Fibroblast of peridontal ligament (primary cell): Measurements from ENCODE around the gene SGCD.

Source experiments
- DNase-seq: peaks from one replicate; pipeline ENCODE4 v3.0.0-alpha.2; 2010; ENCODE audit errors: extremely low read depth

The SGCD gene

DNA sequence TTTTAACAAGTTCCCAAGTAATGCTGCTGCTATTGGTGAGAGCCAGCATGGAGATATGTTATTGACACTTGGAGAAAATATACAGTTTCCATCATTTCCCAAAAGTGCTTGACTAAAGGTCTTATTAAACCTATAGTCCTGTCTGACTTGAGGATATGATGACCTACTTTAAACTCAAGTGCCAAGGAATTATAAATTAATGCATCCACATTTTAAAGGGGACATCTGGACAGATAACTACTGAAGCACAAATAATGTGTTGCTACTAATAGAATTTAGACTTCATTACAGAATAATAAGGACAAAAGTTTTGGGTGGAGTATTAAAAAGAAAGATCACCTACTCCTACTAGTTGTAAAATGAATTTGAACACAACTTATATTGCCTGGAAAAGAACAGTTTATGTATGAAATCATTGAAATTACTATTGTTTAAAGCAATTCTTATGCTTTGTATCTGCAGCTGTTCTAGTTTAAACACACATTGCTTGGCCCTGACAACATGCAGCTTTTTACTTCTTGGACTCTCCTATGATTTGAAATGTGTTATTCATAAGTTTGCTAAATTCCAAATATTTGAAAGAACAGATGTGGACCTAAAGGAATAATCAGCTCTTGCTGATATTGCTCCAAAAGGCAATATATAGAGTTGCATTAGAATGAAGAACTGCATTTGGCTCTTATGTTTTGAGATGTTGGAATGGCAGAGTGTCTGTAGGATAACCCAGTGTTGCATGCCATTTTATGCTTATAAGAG is 73.4 kb downstream of the SGCD start:
- peak; percentile 73 for DNase-seq

DNA sequence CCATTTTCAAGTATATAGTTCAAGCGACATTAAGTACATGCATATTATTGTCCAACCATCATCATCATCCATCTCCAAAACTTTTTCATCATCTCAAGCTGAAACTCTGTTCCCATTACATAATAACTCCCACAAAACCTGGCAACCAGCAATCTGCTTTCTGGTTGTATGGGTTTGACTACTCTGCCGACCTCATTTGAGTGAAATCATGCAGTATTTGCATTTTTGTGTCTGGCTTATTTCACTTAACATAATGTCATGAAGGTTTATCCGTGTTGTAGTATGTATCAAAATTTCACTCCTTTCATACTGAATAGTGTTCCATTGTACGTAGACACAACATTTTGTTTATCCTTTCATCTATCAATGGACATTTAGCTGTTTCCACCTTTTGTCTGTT is 74.8 kb downstream of the SGCD start:
- no peak for DNase-seq

DNA sequence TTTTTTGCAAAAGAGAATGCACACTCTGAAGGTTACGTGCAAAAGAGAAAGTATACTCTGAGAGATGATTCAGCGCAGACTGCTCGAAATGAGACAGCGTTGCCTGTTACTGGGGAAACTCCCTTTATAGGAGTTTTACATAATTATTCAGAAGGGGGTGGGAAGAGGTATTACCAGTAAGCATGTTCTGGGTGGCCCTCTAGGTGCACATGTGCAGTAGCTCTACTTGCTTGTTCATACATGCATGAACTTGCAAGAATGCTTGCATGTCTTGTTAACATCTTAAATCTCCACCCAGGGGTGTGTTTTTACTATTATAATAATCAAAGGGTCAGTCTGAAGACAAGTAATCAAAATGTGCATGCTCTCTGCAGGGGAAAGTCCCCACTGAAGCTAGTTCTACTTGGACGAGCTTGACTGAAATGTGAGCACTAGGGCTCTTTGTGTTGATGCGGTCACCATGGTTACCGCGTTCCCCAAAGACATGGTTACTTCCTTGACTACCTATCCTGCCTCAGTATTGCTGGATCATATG is 75.5 kb downstream of the SGCD start:
- no peak for DNase-seq

DNA sequence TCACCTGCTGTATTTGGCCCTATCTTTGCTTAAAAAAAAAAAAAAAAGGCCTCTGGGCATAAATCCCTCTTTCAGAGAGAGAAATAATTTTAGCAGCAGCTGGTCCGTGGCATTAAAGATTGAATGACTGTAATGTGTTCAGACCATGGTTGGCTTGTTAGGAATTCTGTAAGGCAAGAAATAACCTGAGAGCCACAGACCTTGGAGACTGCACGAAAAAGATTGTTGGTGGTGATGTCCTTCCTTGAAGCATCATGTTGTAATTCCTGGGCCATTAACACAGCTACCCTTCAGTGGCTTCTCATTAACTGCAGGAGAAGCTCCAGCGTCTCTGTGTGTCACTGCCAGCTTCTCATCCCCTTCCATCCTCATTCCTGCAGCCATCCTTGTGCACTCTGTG is 79.0 kb downstream of the SGCD start:
- no peak for DNase-seq

DNA sequence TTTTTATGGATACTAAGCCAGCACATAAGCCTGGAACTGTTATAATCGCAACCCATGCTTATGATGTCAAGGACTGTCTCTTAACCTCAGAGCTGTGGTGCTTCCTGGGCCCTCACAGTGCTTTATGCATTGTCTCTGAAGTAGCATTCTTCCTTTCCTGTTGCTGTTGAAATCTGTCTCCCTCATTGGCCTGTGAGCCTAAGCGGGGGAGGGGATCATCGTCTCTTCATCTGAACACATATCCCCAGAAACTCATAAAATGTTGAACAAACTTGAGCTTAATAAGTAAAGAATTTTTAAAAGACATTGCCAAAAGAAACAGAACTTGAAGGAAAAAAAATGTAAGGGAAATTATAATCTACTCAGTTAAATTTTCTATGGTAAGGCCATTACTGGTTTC is 80.3 kb downstream of the SGCD start:
- no peak for DNase-seq

DNA sequence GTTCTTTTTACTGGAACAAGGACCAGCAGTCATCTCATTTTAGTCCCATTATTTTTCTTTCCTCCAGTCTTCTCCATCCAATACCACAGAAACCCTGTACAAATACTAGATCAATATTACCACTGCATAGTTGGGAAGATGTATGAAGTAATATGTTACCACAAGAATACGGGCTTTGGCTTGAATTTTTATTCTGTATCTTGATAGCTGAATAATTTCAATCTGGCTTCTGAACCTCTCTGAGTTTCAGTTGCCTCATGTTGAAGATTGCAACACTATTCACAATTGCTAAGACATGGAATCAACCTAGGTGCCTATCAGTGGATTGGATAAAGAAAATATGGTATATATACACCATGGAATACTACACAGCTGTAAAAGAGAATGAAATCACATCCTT is 82.9 kb downstream of the SGCD start:
- DNase-seq, result peak; percentile 51

DNA sequence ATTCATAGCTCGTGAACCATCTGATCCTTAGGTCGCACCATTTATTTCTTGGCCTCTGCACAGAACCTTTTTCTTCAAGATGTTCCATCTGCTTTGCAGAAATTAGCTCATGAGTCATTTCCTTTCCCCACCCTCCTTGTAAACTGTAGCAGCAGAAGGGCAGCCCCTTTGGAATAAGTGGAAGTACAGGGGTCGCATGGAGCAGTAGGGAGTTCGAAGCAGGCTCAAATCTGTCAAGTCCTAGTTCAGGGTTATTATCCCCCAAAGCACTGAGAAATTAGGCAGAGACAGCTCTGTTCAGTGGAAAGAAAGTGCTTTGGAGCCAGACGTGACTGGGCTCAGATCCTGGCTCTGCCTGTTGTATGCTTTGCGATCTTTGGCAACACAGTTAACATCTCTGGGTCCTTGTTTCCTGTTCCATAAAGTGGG is 84.2 kb downstream of the SGCD start:
- peak; percentile 84 for DNase-seq

DNA sequence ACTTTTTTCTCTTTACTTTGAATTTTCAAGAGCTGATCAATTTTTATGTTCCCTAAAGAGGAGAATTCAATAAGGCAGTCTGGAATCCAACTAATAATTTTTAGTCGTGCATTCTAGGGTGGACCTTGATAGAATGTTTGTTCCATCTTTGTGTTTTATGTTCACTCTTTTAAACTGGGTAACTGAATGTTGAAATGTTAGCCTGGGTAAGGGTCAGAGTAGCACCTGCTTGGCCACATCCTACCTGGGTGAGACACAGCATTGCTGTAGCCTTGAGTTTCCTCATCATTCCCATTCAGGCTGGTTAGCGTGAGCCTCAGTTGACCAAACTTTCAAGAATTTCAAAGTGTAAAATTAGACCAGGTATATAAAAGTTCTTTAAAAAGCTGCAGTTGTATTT is 85.0 kb downstream of the SGCD start:
- DNase-seq, result no peak

DNA sequence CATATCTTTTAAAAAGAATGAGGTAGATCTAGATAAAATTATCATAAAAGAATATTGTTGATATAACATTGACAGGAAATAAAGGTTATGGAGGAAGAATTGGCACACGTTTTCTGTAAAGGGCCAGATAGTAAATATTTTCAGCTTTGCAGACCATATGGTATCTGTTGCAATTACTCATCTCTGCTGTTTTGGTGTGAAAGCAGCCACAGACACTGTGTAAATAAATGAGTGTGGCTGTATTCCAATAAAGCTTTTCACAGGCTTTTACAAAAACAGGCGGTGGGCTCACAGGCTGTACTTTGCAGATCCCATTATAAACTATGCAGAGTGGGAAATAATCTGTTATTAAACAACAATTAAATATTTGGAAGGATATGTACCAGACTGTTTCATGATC is 87.4 kb downstream of the SGCD start:
- no peak for DNase-seq

DNA sequence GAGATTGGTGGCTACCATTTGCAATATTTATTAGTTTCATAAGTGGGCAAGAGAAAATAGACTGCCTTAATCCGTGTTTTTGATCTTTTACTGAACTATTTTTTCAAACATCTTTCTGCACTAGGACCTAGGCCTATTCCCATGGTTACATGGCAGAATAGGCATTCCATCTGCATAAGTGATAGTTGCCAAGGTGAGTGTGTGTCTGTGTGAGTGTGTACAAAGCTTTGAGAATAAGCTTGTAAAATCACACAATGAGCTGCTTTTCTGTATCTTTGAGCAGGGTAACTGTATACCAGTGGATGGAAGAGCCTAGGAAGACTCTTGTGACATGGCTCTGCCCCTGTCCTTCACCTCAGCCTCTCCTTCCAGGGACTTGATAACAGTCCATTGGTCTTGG is 92.7 kb downstream of the SGCD start:
- DNase-seq, result no peak

DNA sequence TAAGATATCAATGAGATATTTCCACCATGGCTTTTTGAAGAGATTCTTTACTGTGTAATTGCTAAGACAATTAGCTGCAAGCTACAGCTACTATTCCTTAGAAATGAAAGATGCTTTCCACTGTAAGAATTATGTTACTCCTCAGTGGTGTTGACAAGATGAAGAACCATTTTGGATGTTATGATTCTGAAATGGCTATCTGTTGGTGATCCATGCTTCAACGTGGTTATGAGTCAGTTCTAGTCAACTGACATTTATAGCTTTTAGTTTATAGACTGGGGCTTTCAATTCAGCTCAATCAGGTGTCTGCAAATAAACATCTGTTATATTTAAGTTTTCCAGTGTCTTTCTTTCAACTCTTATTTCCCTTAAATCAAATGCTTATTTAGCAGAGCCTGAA is 93.7 kb downstream of the SGCD start:
- DNase-seq, result no peak

DNA sequence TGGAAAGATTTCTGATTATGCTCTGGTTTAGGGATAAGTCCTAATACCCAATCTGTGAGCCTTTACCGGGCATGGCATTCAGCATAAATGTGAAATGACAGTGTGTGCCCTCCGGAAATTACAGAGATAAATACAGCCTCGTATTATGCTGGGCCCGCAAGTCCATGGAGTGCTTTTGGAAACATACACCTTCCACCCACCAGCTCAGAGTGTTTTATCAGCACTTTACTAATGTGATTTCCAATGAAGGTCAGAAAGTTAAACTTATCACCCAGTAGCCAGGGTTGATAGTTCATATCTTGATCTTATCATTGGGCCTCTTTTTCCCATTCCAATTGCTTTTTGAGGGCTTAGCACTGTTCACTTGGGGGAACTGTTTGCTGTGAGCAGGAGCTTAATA is 94.8 kb downstream of the SGCD start:
- no peak for DNase-seq

DNA sequence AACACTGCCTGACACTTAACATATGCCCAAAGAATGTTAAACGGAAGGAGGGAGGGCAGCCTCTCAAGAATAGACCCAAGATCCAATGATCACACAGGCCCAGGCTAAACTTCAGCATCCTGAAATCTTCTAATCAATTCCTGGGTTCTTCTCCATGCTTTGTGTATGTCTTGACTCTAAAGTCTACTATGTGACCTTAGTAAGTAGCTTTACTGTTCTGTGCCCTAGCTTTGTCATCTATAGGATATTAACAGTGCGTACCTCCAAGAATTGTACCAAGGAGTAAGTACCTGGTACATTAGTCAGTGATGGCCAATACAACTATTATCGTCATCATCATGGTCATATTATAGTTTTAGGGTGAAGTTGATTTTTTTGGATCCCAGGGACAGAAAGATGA is 96.6 kb downstream of the SGCD start:
- DNase-seq, result no peak

DNA sequence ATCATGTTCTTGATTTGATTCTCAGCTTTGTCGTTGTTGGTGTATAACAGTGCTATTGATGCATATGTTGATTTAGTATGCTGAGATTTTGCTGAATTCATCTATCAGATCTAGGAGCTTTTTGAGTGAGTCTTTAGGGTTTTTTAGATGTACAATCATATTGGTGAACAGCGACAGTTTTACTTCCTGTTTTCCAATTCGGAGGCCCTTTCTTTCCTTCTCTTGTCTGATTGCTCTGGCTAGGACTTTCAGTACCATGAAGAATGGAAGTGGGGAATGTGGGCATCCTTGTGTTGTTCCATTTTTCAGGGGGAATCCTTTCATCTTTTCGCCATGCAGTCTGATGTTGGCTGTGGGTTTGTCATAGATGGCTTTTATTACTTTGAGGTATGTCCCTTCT is 100.4 kb downstream of the SGCD start:
- DNase-seq, result no peak

DNA sequence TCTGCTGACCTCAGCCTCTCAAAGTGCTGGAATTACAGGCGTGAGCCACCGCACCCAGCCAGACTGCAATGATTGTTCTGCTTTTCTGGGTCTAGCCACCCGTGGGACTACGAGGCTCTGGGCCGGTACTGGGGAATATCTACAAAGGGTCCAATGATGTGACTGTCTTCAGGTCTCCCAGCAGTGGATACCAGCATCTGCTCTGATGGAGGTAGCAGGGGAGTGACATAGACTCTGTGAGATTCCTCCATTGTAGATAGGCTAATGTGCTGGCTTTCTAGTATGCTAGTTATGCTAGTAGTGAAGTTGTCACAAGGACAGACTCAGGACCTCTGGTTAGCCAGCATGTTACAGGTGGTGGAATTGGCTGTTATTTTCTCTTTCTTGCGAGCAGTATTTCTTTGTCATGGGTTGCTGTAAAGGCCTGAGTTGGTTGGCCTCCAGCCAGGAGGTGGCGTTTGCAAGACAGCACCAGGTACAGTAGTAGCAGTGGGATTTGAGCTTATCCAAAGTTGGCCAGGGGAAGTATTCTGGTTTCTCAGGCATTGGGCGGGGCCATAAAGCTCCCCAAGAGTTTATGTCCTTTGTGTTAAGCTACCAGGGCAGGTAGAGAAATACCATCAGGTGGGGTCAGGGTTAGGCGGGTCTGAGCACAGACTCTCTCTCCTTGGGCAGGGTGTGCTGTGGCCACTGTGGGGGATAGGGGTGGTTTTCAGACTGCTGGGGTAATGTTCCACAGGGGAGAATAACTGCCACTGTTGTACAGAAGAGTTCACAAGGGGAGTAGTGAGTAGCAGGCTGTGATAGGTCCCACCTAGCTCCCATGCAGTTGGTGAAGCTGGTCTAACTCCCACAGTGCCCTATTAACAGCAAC is 105.2 kb downstream of the SGCD start:
- DNase-seq, result no peak

DNA sequence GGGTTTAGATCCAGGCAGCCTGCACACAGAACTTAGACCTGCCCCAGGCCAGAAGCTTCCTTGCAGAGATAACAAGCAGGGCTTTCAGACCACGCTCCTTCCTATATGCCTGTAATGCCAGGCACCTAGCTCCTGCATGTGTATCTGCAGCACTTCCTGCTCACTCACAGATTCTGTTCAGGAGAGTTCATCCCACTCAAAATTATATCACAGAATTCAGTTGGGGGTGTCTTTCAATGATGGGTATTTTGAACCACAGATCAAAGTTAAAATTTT is 105.8 kb downstream of the SGCD start:
- no peak for DNase-seq

DNA sequence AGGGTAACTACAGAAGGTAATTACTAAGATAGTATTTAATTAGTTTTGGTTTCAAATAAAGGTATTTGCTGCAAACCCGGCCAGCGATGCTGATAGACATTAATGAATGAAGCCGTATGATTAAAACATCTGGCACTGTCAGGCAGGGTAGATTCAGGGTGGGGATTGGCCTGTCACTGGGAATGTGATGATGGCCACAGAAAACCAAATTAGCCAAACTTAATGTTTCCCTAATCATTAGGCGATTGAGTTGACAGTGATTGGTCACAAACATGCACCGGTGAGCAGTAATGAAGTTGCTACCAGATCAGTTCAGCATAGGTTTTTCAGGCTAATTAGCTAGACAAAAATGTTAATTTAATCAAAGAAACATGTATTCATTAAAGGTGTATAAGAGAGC is 107.5 kb downstream of the SGCD start:
- DNase-seq, result no peak

DNA sequence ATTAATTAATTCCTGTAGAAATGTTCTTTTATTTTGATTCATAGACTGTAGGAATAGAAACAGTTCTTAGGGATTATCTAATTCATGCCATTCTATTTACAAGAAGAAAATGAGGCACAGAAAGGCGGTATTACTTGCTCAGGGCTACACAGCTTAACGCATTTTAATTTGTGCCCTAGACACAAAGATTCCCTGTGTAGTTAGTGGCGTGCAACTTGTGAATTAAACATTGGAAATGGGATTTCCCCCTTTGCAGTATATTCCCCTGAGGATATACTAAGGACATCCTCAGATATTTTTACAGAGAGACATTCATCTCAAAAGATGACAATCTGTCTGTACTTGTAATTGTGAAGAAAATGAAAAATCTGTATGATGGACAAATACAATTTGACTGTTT is 108.1 kb downstream of the SGCD start:
- no peak for DNase-seq

DNA sequence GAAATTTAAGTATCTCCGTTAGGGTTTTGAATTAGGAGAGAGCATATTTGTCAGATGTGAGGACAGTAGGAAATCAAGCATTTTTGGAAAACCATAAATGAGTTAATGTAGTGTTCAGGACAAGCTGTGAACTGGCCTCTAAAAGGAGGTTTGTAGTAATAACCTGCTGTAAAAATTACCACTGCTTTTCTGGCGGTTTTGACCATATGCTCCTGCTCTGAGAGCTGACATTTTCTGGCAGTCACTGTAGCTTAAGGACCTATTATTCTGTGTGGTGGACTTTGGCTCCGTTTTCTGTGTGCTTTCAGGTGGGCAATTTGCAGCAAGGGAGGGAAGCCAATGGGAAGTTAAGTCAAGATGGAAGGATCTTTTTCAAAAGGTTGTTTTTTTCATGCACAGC is 111.1 kb downstream of the SGCD start:
- DNase-seq, result no peak

DNA sequence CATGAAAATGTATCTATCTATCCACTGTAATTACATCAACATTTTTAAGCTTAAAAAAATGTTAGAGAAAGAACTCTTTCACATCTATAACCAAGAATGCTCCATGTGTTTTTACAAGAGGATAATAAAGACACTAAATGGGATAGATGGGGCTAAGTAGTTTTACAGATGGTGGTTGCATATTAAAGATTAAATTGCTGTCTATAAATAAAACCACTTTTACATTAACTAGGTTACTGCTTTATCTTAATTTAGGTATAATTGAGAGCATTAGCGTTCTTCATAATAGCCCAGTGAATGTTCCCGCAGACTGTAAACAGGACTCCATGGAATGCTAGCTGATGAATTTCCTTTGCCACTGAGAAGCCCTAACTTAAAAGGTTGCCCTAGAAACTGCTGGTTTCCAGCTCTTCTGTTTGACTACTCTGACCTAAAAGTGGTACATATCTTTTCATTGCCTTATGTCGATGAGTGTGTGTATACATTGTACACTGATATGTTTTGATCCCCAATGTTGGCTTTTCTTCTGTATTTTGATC is 117.9 kb downstream of the SGCD start:
- DNase-seq, result no peak

DNA sequence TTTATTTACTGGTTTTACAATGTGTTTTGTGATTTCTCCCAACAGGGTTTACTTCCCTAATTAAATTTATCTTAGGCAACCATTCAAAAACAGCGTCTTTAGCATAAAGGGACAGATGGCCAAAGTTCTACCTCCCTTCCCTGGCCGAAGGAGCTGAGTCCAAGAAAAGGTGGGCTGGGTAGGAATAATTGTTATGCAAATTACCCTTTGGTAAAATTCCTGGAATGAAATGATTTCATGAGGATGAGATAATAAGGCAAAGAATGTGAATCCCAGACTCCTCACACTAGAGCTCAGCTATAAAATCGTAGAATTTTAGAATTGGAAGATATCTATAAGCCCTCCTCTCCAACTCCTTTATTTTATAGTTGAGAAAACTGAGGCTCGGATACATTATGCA is 119.6 kb downstream of the SGCD start:
- no peak for DNase-seq

DNA sequence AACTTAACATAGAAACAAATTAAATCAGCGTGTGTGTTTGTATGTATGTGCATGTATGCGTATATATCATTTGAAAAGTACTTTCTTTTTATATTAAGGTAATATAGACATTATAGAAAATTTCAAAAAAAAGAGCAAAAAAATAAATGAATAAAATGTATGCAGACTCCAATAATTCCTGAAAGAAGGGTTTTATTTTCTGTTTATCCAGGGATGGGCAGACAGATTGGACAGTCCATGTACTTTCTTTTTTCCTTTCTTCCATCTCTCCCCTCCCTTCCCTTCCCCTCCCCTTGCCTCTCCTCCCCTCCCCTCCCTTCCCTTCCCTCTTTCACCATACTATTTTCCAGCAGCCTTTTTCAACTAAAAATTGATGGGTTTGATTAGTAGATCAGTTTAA is 123.8 kb downstream of the SGCD start:
- DNase-seq, result no peak

DNA sequence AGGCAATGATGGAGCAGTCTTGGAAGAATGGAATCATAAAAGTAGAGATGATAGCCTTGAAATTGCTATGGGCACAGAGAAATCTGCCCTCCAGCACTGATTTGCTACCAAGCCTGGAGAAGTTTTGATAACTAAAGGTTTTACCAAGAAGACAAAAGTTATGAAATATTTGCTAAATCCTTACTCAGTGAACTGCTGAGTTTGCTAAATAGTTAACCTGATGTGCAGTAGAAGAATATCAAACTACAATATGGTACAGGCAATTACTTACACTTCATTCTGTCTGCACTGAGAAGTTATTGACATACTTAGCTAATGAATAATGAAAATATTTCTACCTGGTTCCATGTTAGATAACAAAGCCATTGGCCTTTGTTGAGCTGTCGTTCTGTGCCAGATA is 124.5 kb downstream of the SGCD start:
- DNase-seq, result no peak
